GM12891 (cell line): ENCODE measurements around the gene TULP4.

ENCODE experiments used
- POLR2A ChIP-seq: IDR thresholded peaks from 2 replicates; pipeline ENCODE4 v1.6.1; 2011; ENCODE audit warnings: low read depth, low read length, control low read depth
- POLR2AphosphoS5 ChIP-seq: IDR thresholded peaks from 2 replicates; pipeline ENCODE4 v1.6.1; 2011; ENCODE audit warnings: low read depth, low read length, control low read depth
- POU2F2 ChIP-seq: IDR thresholded peaks from 2 replicates; pipeline ENCODE4 v1.6.1; 2011; ENCODE audit warnings: low read depth, mild to moderate bottlenecking, control low read depth, low read length, moderate library complexity
- SPI1 ChIP-seq: IDR thresholded peaks from 2 replicates; pipeline ENCODE4 v1.6.1; 2011; ENCODE audit warnings: low read depth, low read length, control low read depth
- TAF1 ChIP-seq: IDR thresholded peaks from 2 replicates; pipeline ENCODE4 v1.6.1; 2011; ENCODE audit warnings: low read depth, low read length, control low read depth

- TF ChIP-seq POLR2AphosphoS5 (no peak), POLR2A (no peak), POU2F2 (no peak), TAF1 (no peak), SPI1 (no peak)
Measured at GRCh38 chr6:158421381-158421780, 109.1 kb downstream of the TULP4 start.
